ENCODE results near the gene MKLN1.
A peak's percentile ranks its signal among the peaks of the same experiment; 100 is the strongest.
"Not testable (repeated sequence)": the region's sequence is repeated elsewhere in the genome, so short reads cannot be mapped to it uniquely, and the experiment has no call there.

The MKLN1 gene

DNA sequence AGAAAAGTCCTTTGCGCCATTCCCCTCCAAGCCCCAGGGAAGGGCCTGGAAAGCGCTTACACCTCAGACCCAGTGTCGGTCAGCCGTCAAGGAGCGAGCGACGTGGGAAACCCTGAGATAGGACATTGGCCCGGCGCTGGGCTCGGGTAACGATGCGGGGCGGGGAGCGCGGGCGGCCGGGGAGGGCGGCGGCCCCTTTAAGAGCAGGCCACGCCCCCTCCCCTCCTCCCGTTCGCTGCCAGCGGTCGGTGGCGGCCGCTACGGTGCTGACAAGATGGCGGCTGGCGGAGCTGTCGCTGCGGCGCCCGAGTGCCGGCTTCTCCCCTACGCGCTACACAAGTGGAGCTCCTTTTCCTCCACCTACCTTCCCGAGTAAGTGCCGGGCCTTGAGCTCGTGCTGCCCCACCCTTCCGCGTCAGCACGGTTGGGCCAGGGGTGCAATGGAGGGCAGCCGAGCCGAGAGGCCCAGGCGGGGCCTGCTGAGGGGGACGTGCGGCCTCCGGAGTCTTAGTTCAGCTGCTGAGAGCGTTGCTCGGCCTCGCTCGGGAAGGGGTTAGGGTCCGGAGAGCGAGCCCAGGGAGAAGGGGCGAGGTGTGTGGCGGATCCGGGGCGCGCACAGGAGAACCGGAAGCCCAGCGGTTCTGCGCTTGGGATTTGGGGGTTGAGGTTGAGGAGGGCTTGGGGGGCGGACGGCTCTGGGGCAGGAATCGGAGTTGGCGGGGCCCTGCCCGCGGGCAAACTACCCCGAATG lies at the start of gene MKLN1:
Gene MKLN1, plus strand, starts transcription at position 251 of the 751 bp plus-strand sequence. Its CDS starts 24 bp downstream, at position 275.
- DNase-seq, result peak; percentile 81

DNA sequence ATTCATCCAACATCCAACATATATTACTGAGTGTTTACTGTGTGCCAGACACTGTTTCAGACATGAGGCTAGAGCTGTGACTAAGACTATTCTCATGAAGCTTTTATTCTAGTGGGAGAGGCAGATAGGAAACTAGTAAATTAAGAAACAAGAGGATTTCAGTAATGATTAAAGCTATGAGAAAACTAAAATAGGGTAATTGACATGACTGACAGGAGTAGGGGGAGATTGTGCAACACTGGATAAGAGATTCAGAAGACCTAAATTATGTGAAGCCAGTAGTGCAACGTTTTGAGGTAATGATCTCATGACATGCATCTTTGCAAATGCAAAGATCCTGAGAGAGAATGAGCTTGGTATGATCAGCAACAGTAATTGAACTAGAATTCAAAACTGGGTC lies 48.6 kb upstream of the MKLN1 start:
- DNase-seq, result no peak

DNA sequence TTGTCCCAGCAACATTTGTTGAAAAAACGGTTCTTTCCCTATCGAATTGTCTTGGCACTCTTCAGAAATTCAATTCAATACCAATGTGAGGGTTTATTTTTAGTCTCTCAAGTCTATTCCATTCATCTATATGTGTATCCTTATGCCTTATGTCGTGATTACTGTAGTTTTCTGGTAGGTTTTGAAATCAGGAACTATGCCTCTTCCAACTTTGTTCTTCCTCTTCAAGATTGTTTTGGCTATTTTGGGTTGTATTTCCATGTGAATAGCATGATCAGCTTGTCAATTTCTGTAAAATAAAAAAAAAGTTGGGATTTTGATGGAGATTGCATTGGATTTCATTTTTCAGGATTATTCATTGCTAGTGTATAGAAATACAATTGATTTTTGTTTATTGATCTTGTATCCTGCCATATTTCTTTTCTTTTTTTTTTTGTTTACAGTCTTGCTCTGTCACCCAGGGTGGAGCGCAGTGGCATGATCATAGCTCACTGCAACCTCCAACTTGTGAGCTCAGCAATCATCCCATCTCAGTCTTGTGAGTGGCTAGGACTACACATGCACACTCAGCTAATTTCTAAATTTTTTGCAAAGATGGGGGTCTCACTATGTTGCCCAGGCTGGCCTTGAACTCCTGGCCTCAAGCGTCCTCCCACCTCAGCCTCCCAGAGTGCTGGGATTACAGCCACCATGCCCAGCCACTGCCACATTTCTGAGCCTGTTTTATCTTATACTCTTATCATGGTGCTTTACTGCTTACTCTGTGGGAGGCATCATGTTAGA lies 46.2 kb upstream of the MKLN1 start:
- DNase-seq, result no peak

DNA sequence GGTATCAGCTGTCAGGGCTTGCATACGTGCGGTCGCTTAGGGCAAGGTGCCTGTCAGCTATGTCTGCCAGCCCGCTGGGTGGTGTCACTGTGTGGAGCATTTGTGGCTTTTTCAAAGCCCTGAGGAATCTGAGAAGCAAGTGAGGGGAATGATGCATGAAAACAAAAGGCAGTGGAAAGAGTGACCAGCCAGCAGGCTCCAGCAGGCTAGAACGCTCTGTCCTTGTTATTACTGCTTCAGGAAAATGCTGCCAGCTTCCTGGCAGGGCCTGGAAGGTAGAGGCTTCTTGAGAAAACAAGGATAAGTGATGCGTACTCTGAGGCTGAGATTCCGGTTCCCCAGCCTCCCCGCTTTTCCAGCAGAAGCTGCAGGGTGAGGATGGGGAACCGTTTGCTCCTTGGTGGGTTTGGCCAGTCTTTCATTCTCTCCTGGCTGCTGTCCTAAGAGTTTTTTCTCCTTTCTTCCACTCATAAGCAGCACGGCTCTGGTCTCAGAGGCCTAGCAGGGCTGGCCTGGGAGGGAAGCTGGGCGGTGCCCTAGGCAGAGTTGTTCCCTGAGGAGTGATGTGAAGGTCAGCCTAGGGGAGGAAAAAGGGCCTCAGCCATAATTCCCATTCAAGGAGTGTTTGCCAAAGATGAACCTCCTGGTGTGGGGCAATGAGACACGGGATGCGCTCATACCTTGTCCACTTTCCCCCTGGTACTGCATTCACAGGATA lies 42.8 kb upstream of the MKLN1 start:
- DNase-seq, result no peak

DNA sequence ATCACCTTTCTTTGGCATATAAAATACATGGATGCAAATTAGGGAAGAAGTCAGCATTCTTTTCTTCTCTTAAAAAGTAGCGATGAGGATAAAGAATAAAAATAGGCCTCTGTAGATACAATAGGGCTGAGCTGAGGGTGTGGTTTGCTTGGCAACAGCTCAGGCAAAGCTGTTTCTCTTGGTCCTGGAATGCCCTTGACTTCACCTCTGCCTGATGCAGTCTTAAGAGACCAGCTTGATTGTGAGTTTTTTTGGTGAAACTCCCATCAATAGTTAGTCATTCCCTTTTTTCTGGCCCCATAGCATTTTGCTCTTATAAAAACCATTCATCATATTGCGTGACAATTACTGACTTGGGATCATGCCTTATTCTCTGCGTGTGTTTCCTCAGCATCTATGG lies 42.1 kb upstream of the MKLN1 start:
- no peak for DNase-seq

DNA sequence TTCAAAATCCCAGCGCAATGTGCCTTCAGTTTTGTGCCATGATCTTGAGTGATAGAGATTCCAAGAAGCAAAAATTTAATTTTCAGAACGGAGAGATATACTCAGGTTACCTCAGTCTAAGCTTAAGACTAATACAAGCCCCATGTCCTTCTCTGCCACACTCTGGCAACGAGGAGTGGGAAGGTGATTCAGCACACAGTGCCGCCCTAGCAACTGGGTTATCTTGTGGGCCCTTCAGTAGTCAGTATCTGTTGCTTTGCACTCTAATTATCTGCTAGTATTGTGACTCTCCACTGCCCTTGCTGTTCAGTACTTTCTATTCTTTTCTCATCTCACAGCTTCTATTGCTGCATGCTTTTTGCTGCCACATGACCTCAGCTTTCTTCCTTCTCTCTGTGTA lies 39.2 kb upstream of the MKLN1 start:
- no peak for DNase-seq

DNA sequence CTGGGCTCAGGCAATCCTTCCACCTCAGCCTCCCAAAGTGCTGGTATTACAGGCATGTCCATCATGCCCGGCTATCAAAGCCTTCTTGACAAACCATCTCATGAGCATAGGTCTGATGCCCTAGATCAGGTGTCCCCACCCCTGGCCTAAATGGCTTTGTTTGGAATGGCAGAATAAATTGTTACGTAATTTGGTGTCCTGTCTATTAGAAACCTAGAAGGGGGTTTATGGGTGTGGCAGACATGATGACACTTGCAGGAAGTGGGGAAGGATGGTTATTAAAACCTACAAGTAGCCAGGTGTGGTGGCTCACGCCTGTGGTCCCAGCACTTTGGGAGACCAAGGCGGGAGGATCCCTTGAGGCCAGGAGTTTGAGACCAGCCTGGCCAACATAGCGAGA lies 38.6 kb upstream of the MKLN1 start:
- DNase-seq, result no peak

DNA sequence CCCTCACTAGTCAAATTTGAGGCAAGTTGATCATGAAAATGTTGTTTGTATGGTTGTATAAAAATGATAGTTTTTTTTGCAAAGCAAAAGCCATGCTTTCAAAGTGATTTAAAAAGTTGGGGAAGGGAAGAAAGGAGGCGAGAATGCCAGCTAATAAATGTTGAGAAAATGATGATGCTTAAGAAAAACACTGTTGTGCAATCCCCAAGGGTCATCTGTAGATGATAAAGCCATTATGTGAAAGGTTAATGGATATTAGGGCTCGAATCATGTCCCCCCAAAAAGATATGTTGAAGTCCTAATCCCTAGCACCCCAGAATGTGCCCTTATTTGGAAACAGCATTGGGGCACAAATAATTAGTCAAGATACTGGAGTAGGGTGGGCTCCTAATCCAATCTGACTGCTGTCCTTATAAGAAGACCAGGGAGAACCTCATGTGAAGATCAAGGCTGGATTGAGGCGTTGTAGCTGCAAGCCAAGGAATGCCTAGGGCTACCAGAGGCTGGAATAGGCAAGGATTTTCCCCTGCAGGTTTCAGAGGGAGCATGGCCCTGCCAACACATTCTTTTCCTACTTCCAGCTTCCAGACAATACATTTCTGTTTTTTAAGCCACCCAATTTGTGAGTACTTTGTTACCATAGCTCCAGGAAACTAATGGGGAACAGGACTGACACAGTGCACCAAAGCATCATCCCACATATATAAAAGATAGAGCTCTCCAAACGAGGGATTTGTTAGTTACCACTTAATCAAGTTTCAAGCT lies 35.4 kb upstream of the MKLN1 start:
- no peak for DNase-seq

DNA sequence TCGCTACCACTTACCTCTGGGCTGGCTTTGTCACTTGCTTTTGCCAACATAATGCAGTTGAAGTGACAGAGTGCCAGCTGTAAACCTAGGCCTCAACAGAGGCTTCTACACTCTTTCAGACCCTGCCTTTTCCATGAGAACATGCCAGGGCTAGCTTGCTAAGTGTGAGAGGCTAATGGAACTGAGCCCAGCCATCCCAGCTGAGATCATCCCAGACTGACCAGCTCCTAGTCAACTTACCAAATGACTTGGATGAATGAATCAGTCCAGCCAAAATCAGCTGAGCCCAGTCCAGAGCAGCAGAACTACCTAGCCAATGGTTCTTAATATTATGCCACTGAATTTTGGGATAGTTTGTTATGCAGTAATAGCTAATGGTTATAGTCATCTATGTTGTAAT lies 34.7 kb upstream of the MKLN1 start:
- DNase-seq, result no peak

DNA sequence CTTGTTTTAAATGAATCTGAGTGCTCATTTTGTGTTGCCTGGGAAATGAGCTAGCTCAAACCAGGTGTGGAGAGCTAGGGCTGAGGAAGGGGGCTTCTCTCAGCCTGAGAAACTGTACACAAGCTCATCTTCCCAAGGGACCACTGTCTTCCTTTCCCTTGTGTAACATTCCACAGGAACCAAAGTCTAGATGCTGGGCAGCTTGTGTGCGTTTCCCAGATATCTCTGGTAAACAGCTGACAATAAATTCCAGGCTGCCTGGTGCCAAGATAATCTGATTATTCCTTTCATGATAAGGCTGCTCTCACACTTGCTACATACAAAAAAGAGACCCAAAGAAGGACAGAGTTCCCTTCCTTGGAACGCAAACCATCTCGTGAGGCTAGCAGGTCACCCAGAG lies 33.1 kb upstream of the MKLN1 start:
- DNase-seq, result no peak

DNA sequence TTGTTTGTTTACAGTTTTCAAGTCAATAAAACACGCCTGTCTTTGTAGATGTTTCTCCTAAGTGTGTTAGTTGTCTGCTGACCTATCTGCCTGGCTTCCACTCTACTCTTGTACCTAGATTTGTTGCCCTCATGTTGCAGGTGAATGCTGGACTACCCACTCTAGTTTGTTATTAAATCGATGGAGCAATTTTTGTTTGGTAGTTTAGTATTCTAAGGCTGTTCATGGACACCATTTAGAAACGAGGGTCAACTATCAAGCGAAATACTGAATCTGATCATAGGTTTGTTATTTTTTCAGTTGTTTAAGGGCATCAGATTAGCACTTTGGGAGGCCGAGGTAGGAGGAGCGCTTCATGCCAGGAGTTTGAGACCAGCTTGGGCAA lies 29.1 kb upstream of the MKLN1 start:
- no peak for DNase-seq

DNA sequence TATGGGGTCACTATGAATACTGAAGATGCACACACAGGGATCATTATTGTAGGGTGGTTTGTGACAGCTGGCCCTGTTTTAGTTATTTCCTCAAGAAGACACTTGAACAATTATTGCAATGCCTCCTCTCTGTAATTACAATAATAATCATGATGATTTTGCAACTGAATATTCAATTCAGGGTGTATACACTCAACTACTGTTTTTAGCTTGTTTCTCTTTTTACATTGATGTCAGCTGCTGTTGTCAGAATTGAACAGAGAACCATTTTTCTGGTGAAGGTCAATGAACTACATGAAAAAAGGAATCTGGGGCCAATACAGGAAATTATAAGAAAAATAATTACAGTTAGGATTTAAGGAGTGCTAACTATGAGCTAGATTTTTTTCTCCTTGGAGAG lies 28.6 kb upstream of the MKLN1 start:
- no peak for DNase-seq

DNA sequence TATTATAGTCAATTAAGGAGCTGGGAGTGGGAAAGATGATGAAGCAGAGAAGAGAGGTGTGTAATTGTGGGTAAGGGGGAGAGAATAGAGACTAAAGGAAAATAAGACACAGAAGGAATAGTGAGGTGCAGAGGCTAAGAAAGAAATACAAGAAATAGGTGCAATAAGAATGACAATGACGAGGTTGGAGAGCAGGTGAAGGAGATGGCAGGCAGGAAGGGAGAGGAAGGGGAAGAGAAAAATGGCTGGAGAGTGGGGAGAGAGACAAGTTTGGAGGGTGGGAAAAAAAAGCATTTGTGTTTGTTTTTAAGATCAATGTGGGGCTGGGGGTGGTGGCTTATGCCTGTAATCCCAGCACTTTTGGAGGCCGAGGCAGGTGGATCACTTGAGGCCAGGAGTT lies 27.6 kb upstream of the MKLN1 start:
- no peak for DNase-seq

DNA sequence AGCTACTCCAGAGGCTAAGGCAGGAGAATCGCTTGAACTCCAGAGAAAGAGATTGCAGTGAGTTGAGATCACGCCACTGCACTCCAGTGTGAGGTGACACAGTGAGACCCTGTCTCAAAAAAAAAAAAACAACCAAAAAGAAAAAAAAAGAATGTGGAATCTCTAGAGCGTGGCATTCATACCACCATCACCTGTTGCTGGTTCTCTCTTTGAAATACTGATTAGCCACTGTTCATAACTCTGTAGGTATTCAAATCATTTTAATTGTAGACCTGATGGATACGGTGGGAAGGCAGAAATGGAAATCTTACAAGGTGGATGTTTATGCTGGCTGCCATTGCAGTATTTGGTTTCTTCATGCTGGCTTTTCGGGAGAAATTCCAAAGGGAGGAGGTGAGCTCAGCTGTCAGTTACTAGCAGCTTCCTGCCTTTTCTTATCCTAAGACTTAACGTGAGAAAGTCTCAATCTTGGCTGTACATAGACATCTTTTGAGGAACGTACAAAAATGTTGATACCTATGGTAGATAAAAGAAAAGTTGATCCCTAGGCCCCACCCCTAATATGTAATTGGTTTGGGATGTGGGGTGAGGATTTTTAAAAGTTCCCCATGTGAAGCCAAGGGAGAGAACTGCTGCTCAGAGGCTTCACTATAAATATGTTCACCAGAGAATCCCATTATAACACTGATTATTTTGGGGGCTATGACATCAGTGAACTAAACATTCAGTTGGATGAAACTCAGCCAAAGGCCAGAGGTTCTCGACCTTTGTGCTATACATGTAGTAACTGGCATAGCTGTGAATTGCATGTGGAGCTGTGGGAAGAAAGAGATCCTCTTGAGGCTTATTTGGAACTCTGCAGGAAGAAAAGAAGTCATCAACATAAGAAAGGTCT lies 26.9 kb upstream of the MKLN1 start:
- DNase-seq, result no peak

DNA sequence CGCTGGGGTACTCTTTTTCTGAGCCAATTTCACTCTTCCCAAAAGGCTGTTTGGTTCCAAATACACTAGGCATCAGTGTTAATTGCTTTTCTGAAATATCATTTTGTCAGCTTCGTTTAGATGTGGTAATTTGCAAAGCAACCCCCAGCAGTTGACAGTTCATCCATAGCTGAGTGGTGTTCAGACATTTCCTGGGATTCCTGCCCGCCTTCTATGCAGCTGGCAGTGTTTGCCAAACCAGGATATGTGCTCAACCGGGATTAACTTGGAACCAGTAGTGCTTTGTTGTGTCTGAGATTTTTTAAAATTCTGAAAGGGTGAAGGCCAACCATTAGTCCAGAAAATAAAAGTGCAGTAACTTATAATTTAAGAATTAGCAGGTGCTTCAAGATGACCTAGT lies 25.2 kb upstream of the MKLN1 start:
- DNase-seq, result no peak

DNA sequence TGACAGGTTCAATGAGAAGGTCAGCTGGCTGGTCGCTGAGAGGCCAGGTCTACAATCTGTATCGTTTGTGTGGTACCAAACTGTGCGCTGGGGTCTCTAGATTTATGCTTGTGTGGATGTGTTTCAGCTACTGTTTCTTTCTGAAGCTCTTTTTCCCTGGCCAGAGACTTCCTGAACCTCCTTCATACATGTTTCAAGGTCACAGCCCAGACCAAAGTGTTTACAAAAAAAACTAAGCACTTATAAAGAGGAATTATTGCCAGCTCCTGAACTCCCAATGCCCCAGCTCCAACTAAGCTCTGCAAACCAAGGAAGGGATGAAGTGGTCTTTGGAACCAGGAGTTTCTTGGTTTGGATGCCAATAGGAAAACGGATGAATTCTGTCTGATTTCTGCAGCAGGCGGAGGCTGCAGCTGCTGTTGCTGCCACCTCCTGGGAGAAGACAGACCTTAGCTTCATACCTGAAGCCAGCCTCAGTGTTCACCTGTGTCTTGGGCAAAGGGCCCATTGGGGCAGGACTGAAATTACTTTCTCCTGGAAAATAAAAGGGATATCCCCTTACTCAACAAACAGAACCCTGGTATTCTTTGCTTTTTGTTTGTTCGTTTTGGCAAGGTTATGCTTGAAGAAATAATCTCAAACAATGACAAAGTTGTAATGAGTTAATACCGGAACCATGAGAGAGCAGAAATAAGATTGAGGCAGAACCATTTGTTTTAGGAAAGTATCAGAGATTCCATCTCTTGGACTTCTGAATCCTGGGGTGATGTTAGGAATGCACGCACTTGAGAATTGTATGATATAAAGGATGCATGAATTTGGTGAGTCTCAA lies 24.6 kb upstream of the MKLN1 start:
- DNase-seq, result peak; percentile 14

DNA sequence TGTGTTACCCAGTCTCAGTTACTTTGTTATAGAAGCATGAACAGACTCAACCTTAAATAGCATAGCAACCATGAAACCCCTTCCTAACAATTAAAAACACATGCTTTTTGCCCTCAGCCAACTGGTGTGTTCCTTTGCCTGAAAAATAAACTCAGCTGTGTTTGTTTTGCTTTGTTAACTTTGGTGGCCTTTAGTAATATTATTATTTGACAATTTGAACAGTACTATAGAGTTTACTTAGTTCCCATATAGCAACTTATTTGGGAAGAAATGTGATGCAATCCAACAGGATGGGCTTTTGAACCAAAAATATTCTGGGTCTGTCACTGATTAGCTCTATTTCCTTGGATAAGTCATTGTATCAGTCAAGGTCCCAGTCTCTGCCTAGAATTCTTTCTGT lies 22.5 kb upstream of the MKLN1 start:
- no peak for DNase-seq

DNA sequence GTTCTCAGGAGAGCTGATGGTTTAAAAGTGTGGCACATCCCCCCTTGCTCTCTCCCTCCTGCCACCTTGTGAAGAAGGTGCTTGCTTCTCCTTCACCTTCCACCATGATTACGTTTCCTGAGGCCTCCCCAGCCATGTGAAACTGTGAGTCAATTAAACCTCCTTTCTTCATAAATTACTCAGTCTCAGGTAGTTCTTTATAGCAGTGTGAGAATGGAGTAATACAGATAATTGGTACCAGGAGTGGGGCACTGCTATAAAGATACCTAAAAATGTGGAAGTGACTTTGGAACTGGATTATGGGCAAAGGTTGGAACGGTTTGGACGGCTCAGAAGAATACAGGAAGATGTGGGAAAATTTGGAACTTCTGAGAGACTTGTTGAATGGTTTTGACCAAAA lies 21.6 kb upstream of the MKLN1 start:
- DNase-seq, result not testable (repeated sequence)

DNA sequence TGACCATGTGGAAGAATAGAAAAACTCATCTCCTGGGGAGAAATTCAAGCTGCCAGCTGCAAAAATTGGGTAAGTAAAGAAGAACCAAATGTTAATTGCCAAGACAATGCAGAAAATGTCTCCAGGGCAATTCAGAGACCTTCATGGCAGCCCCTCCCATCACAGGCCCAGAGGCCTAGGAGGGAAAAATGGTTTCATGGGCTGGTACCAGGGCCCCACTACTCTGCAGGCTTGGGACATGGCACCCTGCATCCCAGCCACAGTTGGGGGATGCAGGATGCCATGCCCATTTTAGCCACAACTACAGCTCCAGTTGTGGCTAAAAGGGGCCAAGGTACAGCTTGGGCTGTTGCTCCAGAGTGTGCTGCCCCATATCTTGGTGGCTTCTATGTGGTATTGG lies 20.9 kb upstream of the MKLN1 start:
- no peak for DNase-seq

DNA sequence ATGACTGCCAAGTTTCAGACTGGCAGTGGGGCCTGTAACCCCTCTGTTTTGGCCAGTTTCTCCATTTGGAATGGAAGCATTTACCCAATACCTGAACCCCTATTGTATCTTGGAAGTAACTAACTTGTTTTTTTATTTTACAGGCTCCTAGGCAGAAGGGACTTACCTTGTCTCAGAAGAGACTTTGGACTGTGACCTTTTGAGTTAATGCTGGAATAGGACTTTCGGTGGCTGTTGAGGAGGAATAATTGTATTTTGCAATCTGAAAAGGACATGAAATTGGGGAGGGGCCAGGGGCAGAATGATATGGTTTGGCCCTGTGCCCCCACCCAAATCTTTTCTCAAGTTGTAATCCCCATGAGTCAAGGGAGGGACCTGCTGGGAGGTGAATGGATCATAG lies 20.0 kb upstream of the MKLN1 start:
- no peak for DNase-seq

DNA sequence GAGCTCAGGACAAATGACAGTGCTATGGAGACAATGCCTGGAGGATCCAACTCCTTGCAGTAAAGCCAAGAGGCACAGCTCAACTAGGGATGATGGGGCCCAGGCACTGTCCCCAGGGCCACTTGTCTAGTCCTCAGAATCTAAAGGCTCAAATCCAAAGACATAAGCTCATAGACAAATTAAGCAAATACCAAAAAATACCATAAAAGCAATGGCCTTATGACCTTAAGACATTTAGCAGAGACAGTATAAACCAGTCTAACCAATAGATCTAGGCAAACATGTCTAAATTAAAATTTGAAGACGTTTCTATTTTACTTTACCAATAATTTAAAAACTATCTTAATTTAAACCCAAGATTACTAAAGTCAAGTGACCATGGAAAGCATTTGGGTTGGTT lies 14.8 kb upstream of the MKLN1 start:
- DNase-seq, result no peak

Data from activated effector memory CD4-positive, alpha-beta T cell treated with Interleukin-2 at 50 U/mL for 16 hours (primary cell).